ENCODE results near the gene ERC1.

GRCh38 chr12:1104088-1104800 lies 113.2 kb downstream of the ERC1 start:
- no peak for TF ChIP-seq CTCF (IDR thresholded peaks at IDR 0.05)
- TF ChIP-seq POLR2AphosphoS5 (IDR thresholded peaks at IDR 0.05; ENCODE audit: low read depth, low read length) = no peak
- TF ChIP-seq REST (IDR thresholded peaks at IDR 0.05; ENCODE audit: insufficient read depth in 1 of 2, low read depth in 2 of 2, low read length in 1 of 2) = no peak
- TF ChIP-seq SIN3A (IDR thresholded peaks at IDR 0.05; ENCODE audit: borderline replicate concordance, insufficient read depth, low read depth, low read length) = no peak
- no peak for TF ChIP-seq TCF7L2 (IDR thresholded peaks at IDR 0.05; ENCODE audit: low read depth, low read length)
